ENCODE results near the gene AEN.

Gene AEN

GRCh38 chr15:88680241-88681001 lies 59.3 kb downstream of the AEN start:
- no peak for DNase-seq

GRCh38 chr15:88681610-88682221 lies 60.6 kb downstream of the AEN start:
- DNase-seq: no peak

Measured in activated naive CD4-positive, alpha-beta T cell (primary cell).